Osteoblast (primary cell): ENCODE measurements around the gene DLG1. TPM values are rescaled to one million over a fixed set of nuclear protein-coding genes. Genes with fewer than 3 reads are reported as not detected.
A peak's percentile ranks its signal among the peaks of the same experiment; 100 is the strongest.

Experiments used
- DNase-seq: peaks from one replicate; pipeline ENCODE4 v3.0.0; 2011; ENCODE audit warnings: low spot score, mixed read lengths; ENCODE audit not compliant: insufficient read length; ENCODE audit errors: missing footprints
- H2AFZ ChIP-seq: 2 replicates; pipeline ENCODE4 v1.6.0; 2011; ENCODE audit warnings: mild to moderate bottlenecking, low read length
- H3K27ac ChIP-seq: 2 replicates; pipeline ENCODE4 v1.5.1; 2011; ENCODE audit warnings: mild to moderate bottlenecking, low read depth, low read length, moderate library complexity
- H3K27me3 ChIP-seq: 2 replicates; pipeline ENCODE4 v1.6.0; 2012; ENCODE audit warnings: mild to moderate bottlenecking, control low read depth, inconsistent platforms, low read length, moderate library complexity; ENCODE audit not compliant: insufficient read depth
- H3K36me3 ChIP-seq: 2 replicates; pipeline ENCODE4 v1.5.1; 2011; ENCODE audit warnings: mild to moderate bottlenecking, low read length, control low read depth, moderate library complexity; ENCODE audit not compliant: insufficient read depth
- H3K4me1 ChIP-seq: 2 replicates; pipeline ENCODE4 v1.5.1; 2011; ENCODE audit warnings: mild to moderate bottlenecking, low read length, control low read depth, moderate library complexity; ENCODE audit not compliant: insufficient read depth
- H3K4me2 ChIP-seq: 2 replicates; pipeline ENCODE4 v1.6.0; 2011; ENCODE audit warnings: mild to moderate bottlenecking, low read length; ENCODE audit not compliant: insufficient read depth
- H3K4me3 ChIP-seq: fragments of 200-600 bp; sonication (generic); 3 replicates; pipeline ENCODE4 v1.5.1; 2012; ENCODE audit warnings: mild to moderate bottlenecking, low read length, inconsistent platforms; ENCODE audit not compliant: insufficient read depth
- H3K79me2 ChIP-seq: 2 replicates; pipeline ENCODE4 v1.6.0; 2012; ENCODE audit warnings: mild to moderate bottlenecking, low read length, control low read depth, inconsistent platforms; ENCODE audit not compliant: insufficient read depth
- H3K9me3 ChIP-seq: 2 replicates; pipeline ENCODE4 v1.5.1; 2011; ENCODE audit warnings: low read depth, low read length, control low read depth
- H4K20me1 ChIP-seq: 2 replicates; pipeline ENCODE4 v1.6.0; 2012; ENCODE audit warnings: mild to moderate bottlenecking, low read length, control low read depth; ENCODE audit not compliant: insufficient read depth
- CTCF ChIP-seq: IDR thresholded peaks from 2 replicates; pipeline ENCODE4 v1.5.1; 2011; ENCODE audit warnings: mild to moderate bottlenecking, low read depth, low read length, moderate library complexity; ENCODE audit errors: extremely low read depth
- total RNA-seq: library from RNA; depleted of rRNA; stranded (reverse); fragments of >200 nt; gene quantifications from 2 replicates; pipeline ENCODE4 v1.2.3, GENCODE V29; 2012

Gene DLG1
- total RNA-seq, 1 donor, result 79.3 TPM

- Histone ChIP-seq H3K4me3 (no peak overlapping the region), H3K27ac (peak overlapping the region; percentile 91), H3K4me2 (no peak overlapping the region), H3K27me3 (no peaks in the 10 kb centered on the region), H4K20me1 (no peaks in the 10 kb centered on the region), H2AFZ (no peak overlapping the region), H3K9me3 (no peaks in the 10 kb centered on the region), H3K4me1 (peaks cover 57% of the 10 kb centered on the region), H3K79me2 (no peaks in the 10 kb centered on the region), H3K36me3 (no peaks in the 10 kb centered on the region)
- TF ChIP-seq CTCF, result no peak
- DNase-seq, result no peak
These were observed 5.0 kb upstream of the DLG1 start for GRCh38 chr3:197303452-197303851.

GRCh38 chr3:197302696-197303341 lies 4.4 kb upstream of the DLG1 start:
- Histone ChIP-seq H2AFZ (no peak overlapping the region), H3K9me3 (no peaks in the 10 kb centered on the region), H3K4me3 (no peak overlapping the region), H3K4me2 (peak overlapping the region; percentile 65), H3K4me1 (peaks cover 55% of the 10 kb centered on the region), H3K27me3 (no peaks in the 10 kb centered on the region), H3K79me2 (peaks cover 5% of the 10 kb centered on the region), H3K27ac (peak overlapping the region; percentile 91), H4K20me1 (no peaks in the 10 kb centered on the region), H3K36me3 (no peaks in the 10 kb centered on the region)
- DNase-seq, result peak; percentile 93
- TF ChIP-seq CTCF, result peak; percentile 14

- DNase-seq, result no peak
- peak overlapping the region; percentile 65 for H3K4me2 ChIP-seq
- no peaks in the 10 kb centered on the region for H3K36me3 ChIP-seq
- peak overlapping the region; percentile 91 for H3K27ac ChIP-seq
- H3K4me3 ChIP-seq, result no peak overlapping the region
- peaks cover 13% of the 10 kb centered on the region for H3K79me2 ChIP-seq
- no peak overlapping the region for H2AFZ ChIP-seq
- no peak for TF ChIP-seq CTCF
- H3K27me3 ChIP-seq, result no peaks in the 10 kb centered on the region
- peaks cover 51% of the 10 kb centered on the region for H3K4me1 ChIP-seq
- H4K20me1 ChIP-seq, result no peaks in the 10 kb centered on the region
- no peaks in the 10 kb centered on the region for H3K9me3 ChIP-seq
These were observed 3.6 kb upstream of the DLG1 start for GRCh38 chr3:197302033-197302432.

- Histone ChIP-seq H3K4me2 (no peak overlapping the region), H3K79me2 (peaks cover 29% of the 10 kb centered on the region), H3K9me3 (no peaks in the 10 kb centered on the region), H4K20me1 (no peaks in the 10 kb centered on the region), H3K4me1 (peaks cover 47% of the 10 kb centered on the region), H2AFZ (no peak overlapping the region), H3K27me3 (no peaks in the 10 kb centered on the region), H3K36me3 (peaks cover 9% of the 10 kb centered on the region), H3K4me3 (no peak overlapping the region), H3K27ac (no peak overlapping the region)
- DNase-seq, result no peak
- TF ChIP-seq CTCF, result no peak
These were observed 1.9 kb upstream of the DLG1 start for GRCh38 chr3:197300361-197300760.
